Body of pancreas (tissue), 4 donors: Measurements from ENCODE around the gene ZDHHC16. TPM values are rescaled to one million over a fixed set of nuclear protein-coding genes. Genes with fewer than 3 reads are reported as not detected.

ENCODE experiments used
- ATAC-seq: fragments of 150-250 bp; one replicate; pipeline ENCODE4 v1.9.1; 2016
- DNase-seq, 4 donors: peaks; one replicate each; pipeline ENCODE4 v3.0.0-alpha.2; 2019
- H3K27ac ChIP-seq, 4 donors: fragments of 200-600 bp; sonication (generic); 1 replicate in 3 of 4; 2 replicates in 1 of 4; pipeline versions ENCODE4 v1.5.1 to v1.6.1; 2016 to 2019; ENCODE audit warnings: mild to moderate bottlenecking in 1 of 4, mixed read lengths in 1 of 4, moderate library complexity in 1 of 4
- H3K27me3 ChIP-seq, 2 donors: fragments of 200-600 bp; sonication (generic); one replicate each; pipeline ENCODE4 v1.6.0; 2016; ENCODE audit warnings: mild to moderate bottlenecking in 1 of 2
- H3K36me3 ChIP-seq, 2 donors: fragments of 200-600 bp; sonication (generic); replicated peaks in 1 of 2; 2 replicates each; pipeline ENCODE4 v1.5.1; 2016; ENCODE audit warnings: low read depth in 2 of 2; ENCODE audit not compliant: insufficient read depth in 1 of 2
- H3K4me1 ChIP-seq: fragments of 200-600 bp; sonication (generic); one replicate; pipeline ENCODE4 v1.6.0; 2016
- H3K4me3 ChIP-seq, 2 donors: fragments of 200-600 bp; sonication (generic); 1 replicate in 1 of 2; 2 replicates in 1 of 2; pipeline ENCODE4 v1.5.1; 2016 to 2019
- H3K9me3 ChIP-seq, 3 donors: fragments of 200-600 bp; sonication (generic); 1 replicate in 2 of 3; 2 replicates in 1 of 3; pipeline ENCODE4 v1.5.1; 2016
- CTCF ChIP-seq, 7 experiments: fragments of 450-650 bp in 4 of 7; fragments of 200-600 bp in 3 of 7; sonication (generic) in 3 of 7; IDR thresholded peaks; one replicate each; pipeline ENCODE4 v1.5.1; 2016 to 2019; ENCODE audit warnings: antibody characterized with exemption in 7 of 7
- POLR2A ChIP-seq, 3 donors: fragments of 450-650 bp; IDR thresholded peaks; one replicate each; pipeline ENCODE4 v1.6.1; 2016; ENCODE audit warnings: antibody characterized with exemption in 3 of 3, mild to moderate bottlenecking in 2 of 3
- WGBS, 2 donors: methylation state at CpG; one replicate each; pipeline ENCODE4 v1.1.5; 2017; 5-methylcytosine and 5-hydroxymethylcytosine counted together
- intact Hi-C: fragments of 100-400 bp; cut with DNase I; formaldehyde crosslinking; loops from one replicate; pipeline ENCODE4 v1.15.1; 2023
- total RNA-seq, 2 donors: library from RNA; depleted of rRNA; stranded (reverse); fragments of >200 nt; gene quantifications; one replicate each; pipeline ENCODE4 v1.1.0, GENCODE V29; 2016

Gene ZDHHC16
- total RNA-seq, 2 donors from 2014 or later, result 17.5 to 18.2 TPM

GRCh38 chr10:97481071-97481470 lies 35.1 kb downstream of the ZDHHC16 start:
- H3K4me3 ChIP-seq, result no peak overlapping the region
- TF ChIP-seq CTCF (IDR thresholded peaks at IDR 0.05), result no peak
- no peak for TF ChIP-seq POLR2A (IDR thresholded peaks at IDR 0.05)
- no peaks in the 10 kb centered on the region for H3K9me3 ChIP-seq
- H3K36me3 ChIP-seq, result peaks cover 0 to 16% of the 10 kb centered on the region in 2 donors
- intact Hi-C loops, result no loop called here
- no peaks in the 10 kb centered on the region for H3K4me1 ChIP-seq
- WGBS, 2 donors, result 91 to 97% methylated on average over 4 of the region's 4 CpGs
- H3K27me3 ChIP-seq, result no peaks in the 10 kb centered on the region
- H3K27ac ChIP-seq, result no peak overlapping the region
- ATAC-seq (no peak), DNase-seq (no peak)

- DNase-seq (no peak), ATAC-seq (no peak)
- Histone ChIP-seq H3K9me3 (no peaks in the 10 kb centered on the region), H3K36me3 (peaks cover 0 to 7% of the 10 kb centered on the region in 2 donors), H3K4me3 (no peak overlapping the region), H3K27me3 (no peaks in the 10 kb centered on the region), H3K27ac (no peak overlapping the region), H3K4me1 (no peaks in the 10 kb centered on the region)
- WGBS, 2 donors, result 81 to 90% methylated on average over 1 of the region's 1 CpG
- no peak for TF ChIP-seq CTCF (IDR thresholded peaks at IDR 0.05)
- no peak for TF ChIP-seq POLR2A (IDR thresholded peaks at IDR 0.05)
- intact Hi-C loops, result no loop called here
These were observed 36.4 kb downstream of the ZDHHC16 start for GRCh38 chr10:97482381-97482780.

GRCh38 chr10:97483506-97483905 lies 37.5 kb downstream of the ZDHHC16 start:
- intact Hi-C loops, result no loop called here
- H3K4me3 ChIP-seq, result no peak overlapping the region
- H3K27me3 ChIP-seq, result no peaks in the 10 kb centered on the region
- no peaks in the 10 kb centered on the region for H3K4me1 ChIP-seq
- no peak for TF ChIP-seq POLR2A (IDR thresholded peaks at IDR 0.05)
- TF ChIP-seq CTCF (IDR thresholded peaks at IDR 0.05), result no peak
- DNase-seq (no peak), ATAC-seq (no peak)
- WGBS, 2 donors, result 44 to 51% methylated on average over 3 of the region's 3 CpGs
- no peak overlapping the region for H3K27ac ChIP-seq
- no peaks in the 10 kb centered on the region for H3K9me3 ChIP-seq
- peaks cover 0 to 7% of the 10 kb centered on the region in 2 donors for H3K36me3 ChIP-seq

- no peak overlapping the region for H3K27ac ChIP-seq
- no peak overlapping the region for H3K4me3 ChIP-seq
- peaks cover 0 to 7% of the 10 kb centered on the region in 2 donors for H3K36me3 ChIP-seq
- H3K4me1 ChIP-seq, result no peaks in the 10 kb centered on the region
- WGBS, 2 donors, result 88 to 100% methylated on average over 1 of the region's 1 CpG
- DNase-seq (no peak), ATAC-seq (no peak)
- no peak for TF ChIP-seq CTCF (IDR thresholded peaks at IDR 0.05)
- no peak for TF ChIP-seq POLR2A (IDR thresholded peaks at IDR 0.05)
- H3K27me3 ChIP-seq, result no peaks in the 10 kb centered on the region
- H3K9me3 ChIP-seq, result no peaks in the 10 kb centered on the region
- intact Hi-C loops, result no loop called here
These were observed 37.9 kb downstream of the ZDHHC16 start for GRCh38 chr10:97483921-97484320.

- intact Hi-C loops, result no loop called here
- Histone ChIP-seq H3K36me3 (peaks cover 0 to under 1% of the 10 kb centered on the region in 2 donors), H3K9me3 (no peaks in the 10 kb centered on the region), H3K27me3 (no peaks in the 10 kb centered on the region), H3K27ac (no peak overlapping the region), H3K4me1 (peaks cover 5% of the 10 kb centered on the region), H3K4me3 (no peak overlapping the region)
- ATAC-seq, result no peak
- 68 to 71% methylated on average over 4 of the region's 4 CpGs for WGBS, 2 donors
- no peak for DNase-seq
- no peak for TF ChIP-seq POLR2A (IDR thresholded peaks at IDR 0.05)
- no peak for TF ChIP-seq CTCF (IDR thresholded peaks at IDR 0.05)
These were observed 39.8 kb downstream of the ZDHHC16 start for GRCh38 chr10:97485647-97486281.
